Measurements from ENCODE around the gene LSM5. TPM values are rescaled to one million over a fixed set of nuclear protein-coding genes. Genes with fewer than 3 reads are reported as not detected.

Gene LSM5
- total RNA-seq, 1 experiment from 2014 or later, result 104 TPM

DNA sequence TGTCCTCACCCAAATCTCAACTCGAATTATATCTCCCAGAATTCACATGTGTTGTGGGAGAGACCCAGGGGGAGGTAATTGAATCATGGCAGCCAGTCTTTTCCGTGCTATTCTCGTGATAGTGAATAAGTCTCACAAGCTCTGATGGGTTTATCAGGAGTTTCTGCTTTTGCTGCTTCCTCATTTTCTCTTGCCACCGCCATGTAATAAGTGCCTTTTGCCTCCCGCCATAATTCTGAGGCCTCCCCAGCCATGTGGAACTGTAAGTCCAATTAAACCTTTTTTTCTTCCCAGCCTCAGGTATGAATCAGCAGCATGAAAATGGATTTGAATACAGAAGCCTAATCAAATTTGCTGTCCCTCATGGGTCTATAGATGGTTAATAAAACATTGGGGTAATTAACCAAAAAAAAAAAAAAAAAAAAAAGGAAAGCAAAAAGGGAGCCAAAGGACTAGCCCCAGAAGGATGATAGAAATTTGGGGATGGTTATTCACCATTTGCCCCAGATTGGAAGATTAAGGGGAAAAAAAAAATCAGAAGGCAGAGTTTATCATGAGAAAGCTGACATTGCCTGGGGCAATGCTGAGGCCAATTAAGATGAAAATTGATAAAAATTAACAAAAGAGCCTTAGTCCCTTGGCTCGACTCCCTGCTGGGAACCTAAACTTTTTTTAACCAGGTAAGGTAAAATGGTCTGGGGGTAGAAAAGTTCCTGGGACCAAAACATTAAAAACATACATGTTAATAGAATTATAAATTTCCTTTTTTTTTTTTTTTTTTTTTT is 32.8 kb upstream of the LSM5 start:
- Histone ChIP-seq H3K79me2 (ENCODE audit: low read depth) (peaks cover 55% of the 10 kb centered on the region), H3K36me3 (ENCODE audit: low read depth) (peaks cover 34% of the 10 kb centered on the region), H4K20me1 (ENCODE audit: insufficient read depth) (no peaks in the 10 kb centered on the region), H3K4me1 (replicated peaks; ENCODE audit: insufficient read depth) (no peaks in the 10 kb centered on the region), H3K4me3 (no peak overlapping the region), H2AFZ (no peak overlapping the region), H3K9me2 (ENCODE audit: insufficient read depth) (no peaks in the 10 kb centered on the region), H3K4me2 (no peak overlapping the region), H3K27me3 (ENCODE audit: insufficient read depth, low read depth) (no peaks in the 10 kb centered on the region), H3F3A (ENCODE audit: insufficient read depth, low read depth) (peaks cover 6% of the 10 kb centered on the region), H3K27ac (no peak overlapping the region), H3K9me3 (ENCODE audit: insufficient read depth, low read depth) (peaks cover 32% of the 10 kb centered on the region)
- no peak for DNase-seq
- POLR2A ChIA-PET (ENCODE audit: unreplicated experiment), result no interaction called here
- CTCF ChIA-PET, result no interaction called here
- no TSS peak for BruUV-seq (replicated peaks)
- TF ChIP-seq EZH2 (IDR thresholded peaks at IDR 0.05; ENCODE audit: low read depth), result no peak
- TF ChIP-seq, protein P1, sequence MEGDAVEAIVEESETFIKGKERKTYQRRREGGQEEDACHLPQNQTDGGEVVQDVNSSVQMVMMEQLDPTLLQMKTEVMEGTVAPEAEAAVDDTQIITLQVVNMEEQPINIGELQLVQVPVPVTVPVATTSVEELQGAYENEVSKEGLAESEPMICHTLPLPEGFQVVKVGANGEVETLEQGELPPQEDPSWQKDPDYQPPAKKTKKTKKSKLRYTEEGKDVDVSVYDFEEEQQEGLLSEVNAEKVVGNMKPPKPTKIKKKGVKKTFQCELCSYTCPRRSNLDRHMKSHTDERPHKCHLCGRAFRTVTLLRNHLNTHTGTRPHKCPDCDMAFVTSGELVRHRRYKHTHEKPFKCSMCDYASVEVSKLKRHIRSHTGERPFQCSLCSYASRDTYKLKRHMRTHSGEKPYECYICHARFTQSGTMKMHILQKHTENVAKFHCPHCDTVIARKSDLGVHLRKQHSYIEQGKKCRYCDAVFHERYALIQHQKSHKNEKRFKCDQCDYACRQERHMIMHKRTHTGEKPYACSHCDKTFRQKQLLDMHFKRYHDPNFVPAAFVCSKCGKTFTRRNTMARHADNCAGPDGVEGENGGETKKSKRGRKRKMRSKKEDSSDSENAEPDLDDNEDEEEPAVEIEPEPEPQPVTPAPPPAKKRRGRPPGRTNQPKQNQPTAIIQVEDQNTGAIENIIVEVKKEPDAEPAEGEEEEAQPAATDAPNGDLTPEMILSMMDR (conservative IDR thresholded peaks at IDR 0.05), result no peak
- intact Hi-C loops (cut with micrococcal nuclease; ENCODE audit: unreplicated experiment), result no loop called here

DNA sequence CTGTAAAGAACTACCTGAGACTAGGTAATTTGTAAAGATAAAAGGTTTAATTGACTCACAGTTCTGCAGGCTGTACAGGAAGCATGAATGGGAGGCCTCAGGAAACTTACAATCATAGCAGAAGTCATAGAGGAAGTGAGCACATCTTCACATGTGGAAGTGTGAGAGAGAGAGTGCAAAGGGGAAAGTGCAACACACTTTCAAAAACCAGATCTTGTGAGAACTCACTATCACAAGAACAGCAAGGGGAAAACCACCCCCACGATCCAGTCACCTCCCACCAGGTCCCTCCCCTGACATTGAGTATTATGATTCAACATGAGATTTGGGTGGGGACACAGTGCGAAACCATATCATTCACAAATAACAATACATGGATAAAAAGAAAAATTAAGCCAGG is 29.6 kb upstream of the LSM5 start:
- peaks cover 65% of the 10 kb centered on the region for H3K36me3 ChIP-seq (ENCODE audit: low read depth)
- H3K9me3 ChIP-seq (ENCODE audit: insufficient read depth, low read depth), result peaks cover 54% of the 10 kb centered on the region
- no peak overlapping the region for H3K4me3 ChIP-seq
- DNase-seq, result no peak
- no TSS peak for BruUV-seq (replicated peaks)
- TF ChIP-seq EZH2 (IDR thresholded peaks at IDR 0.05; ENCODE audit: low read depth), result no peak
- TF ChIP-seq, protein P1 (conservative IDR thresholded peaks at IDR 0.05), result no peak
- peaks cover 11% of the 10 kb centered on the region for H3F3A ChIP-seq (ENCODE audit: insufficient read depth, low read depth)
- H3K79me2 ChIP-seq (ENCODE audit: low read depth), result peaks cover 63% of the 10 kb centered on the region
- no peaks in the 10 kb centered on the region for H3K4me1 ChIP-seq (replicated peaks; ENCODE audit: insufficient read depth)
- H3K27me3 ChIP-seq (ENCODE audit: insufficient read depth, low read depth), result no peaks in the 10 kb centered on the region
- CTCF ChIA-PET, result no interaction called here
- H4K20me1 ChIP-seq (ENCODE audit: insufficient read depth), result no peaks in the 10 kb centered on the region
- H3K9me2 ChIP-seq (ENCODE audit: insufficient read depth), result no peaks in the 10 kb centered on the region
- H3K4me2 ChIP-seq, result no peak overlapping the region
- POLR2A ChIA-PET (ENCODE audit: unreplicated experiment), result no interaction called here
- intact Hi-C loops (cut with micrococcal nuclease; ENCODE audit: unreplicated experiment), result no loop called here
- no peak overlapping the region for H2AFZ ChIP-seq
- H3K27ac ChIP-seq, result no peak overlapping the region

DNA sequence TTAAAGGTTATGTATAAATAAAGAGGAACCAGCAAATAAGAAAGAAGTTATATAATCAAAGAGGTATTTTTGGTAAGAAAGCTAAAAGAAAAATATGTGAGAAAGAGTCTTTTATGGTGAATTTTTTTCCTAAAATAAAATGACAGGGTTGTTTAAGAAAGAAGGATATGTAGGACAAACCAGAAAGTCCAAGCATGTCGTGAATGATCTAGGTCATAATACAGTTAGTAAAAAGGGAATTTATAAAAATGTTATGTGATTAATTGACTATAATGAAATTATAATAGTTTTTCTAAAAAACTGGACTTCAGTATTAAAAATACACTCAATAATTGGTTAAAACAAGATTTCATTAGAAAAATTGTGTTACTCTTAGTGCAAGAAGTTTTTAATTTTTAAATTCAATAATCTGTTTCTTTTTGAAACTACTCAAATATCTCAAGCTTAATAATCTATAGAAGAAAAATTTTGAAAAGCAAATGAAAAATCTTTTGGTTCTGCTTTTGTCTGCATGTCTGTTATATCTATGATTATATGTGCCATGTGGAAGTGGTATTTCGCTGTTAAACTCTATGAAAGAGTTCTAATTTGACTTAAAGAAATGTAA is 28.5 kb upstream of the LSM5 start:
- H3K9me2 ChIP-seq (ENCODE audit: insufficient read depth), result no peaks in the 10 kb centered on the region
- H3F3A ChIP-seq (ENCODE audit: insufficient read depth, low read depth), result peaks cover 11% of the 10 kb centered on the region
- intact Hi-C loops (cut with micrococcal nuclease; ENCODE audit: unreplicated experiment), result no loop called here
- no TSS peak for BruUV-seq (replicated peaks)
- DNase-seq, result peak in 1 of 2 experiments; percentile 64
- no peaks in the 10 kb centered on the region for H3K27me3 ChIP-seq (ENCODE audit: insufficient read depth, low read depth)
- POLR2A ChIA-PET (ENCODE audit: unreplicated experiment), result no interaction called here
- CTCF ChIA-PET, result no interaction called here
- H3K4me1 ChIP-seq (replicated peaks; ENCODE audit: insufficient read depth), result no peaks in the 10 kb centered on the region
- H3K79me2 ChIP-seq (ENCODE audit: low read depth), result peaks cover 60% of the 10 kb centered on the region
- H2AFZ ChIP-seq, result no peak overlapping the region
- TF ChIP-seq, protein P1 (conservative IDR thresholded peaks at IDR 0.05), result no peak
- TF ChIP-seq EZH2 (IDR thresholded peaks at IDR 0.05; ENCODE audit: low read depth), result no peak
- H3K36me3 ChIP-seq (ENCODE audit: low read depth), result peaks cover 71% of the 10 kb centered on the region
- H3K4me3 ChIP-seq, result no peak overlapping the region
- H4K20me1 ChIP-seq (ENCODE audit: insufficient read depth), result no peaks in the 10 kb centered on the region
- H3K4me2 ChIP-seq, result no peak overlapping the region
- H3K27ac ChIP-seq, result no peak overlapping the region
- H3K9me3 ChIP-seq (ENCODE audit: insufficient read depth, low read depth), result peaks cover 54% of the 10 kb centered on the region
